Measurements from ENCODE around the gene DCLK1. TPM values are rescaled to one million over a fixed set of nuclear protein-coding genes. Genes with fewer than 3 reads are reported as not detected.

Gene DCLK1
- total RNA-seq, 1 experiment from 2014 or later, result 36.2 TPM

- no peak overlapping the region for H4K91ac ChIP-seq (ENCODE audit: insufficient read length, low read depth, low read length)
Measured at GRCh38 chr13:35732565-35732964, 398.6 kb downstream of the DCLK1 start.

More at GRCh38 chr13:35732565-35732964, 398.6 kb downstream of the DCLK1 start:
- no peak overlapping the region for H3K23ac ChIP-seq (ENCODE audit: insufficient read length, low read depth, low read length)
- no peak overlapping the region for H3K4me3 Mint-ChIP-seq
- no peak overlapping the region for H2AFZ ChIP-seq (ENCODE audit: low read length)
- no peaks in the 10 kb centered on the region for H3K36me3 Mint-ChIP-seq (ENCODE audit: insufficient read depth in 1 of 3, low read depth in 3 of 3)
- H3K9ac ChIP-seq (ENCODE audit: extremely low read depth, insufficient read length, low read length), result no peak overlapping the region
- H3K56ac ChIP-seq (ENCODE audit: insufficient read length, low read depth, low read length), result no peak overlapping the region
- H3K4me1 Mint-ChIP-seq, result peaks cover 3% of the 10 kb centered on the region in 2 experiments; a peak in 3 of 4 replicates
- no peak overlapping the region for H2BK15ac ChIP-seq (ENCODE audit: low read depth, low read length)
- H3K27me3 ChIP-seq (ENCODE audit: insufficient read depth, low read length), result no peaks in the 10 kb centered on the region
- H3K23me2 ChIP-seq (ENCODE audit: insufficient read length, low read depth, low read length, poor library complexity, severe bottlenecking), result no peaks in the 10 kb centered on the region
- H2AK5ac ChIP-seq (ENCODE audit: insufficient read length, low read length), result no peak overlapping the region
- TF ChIP-seq, protein P1, sequence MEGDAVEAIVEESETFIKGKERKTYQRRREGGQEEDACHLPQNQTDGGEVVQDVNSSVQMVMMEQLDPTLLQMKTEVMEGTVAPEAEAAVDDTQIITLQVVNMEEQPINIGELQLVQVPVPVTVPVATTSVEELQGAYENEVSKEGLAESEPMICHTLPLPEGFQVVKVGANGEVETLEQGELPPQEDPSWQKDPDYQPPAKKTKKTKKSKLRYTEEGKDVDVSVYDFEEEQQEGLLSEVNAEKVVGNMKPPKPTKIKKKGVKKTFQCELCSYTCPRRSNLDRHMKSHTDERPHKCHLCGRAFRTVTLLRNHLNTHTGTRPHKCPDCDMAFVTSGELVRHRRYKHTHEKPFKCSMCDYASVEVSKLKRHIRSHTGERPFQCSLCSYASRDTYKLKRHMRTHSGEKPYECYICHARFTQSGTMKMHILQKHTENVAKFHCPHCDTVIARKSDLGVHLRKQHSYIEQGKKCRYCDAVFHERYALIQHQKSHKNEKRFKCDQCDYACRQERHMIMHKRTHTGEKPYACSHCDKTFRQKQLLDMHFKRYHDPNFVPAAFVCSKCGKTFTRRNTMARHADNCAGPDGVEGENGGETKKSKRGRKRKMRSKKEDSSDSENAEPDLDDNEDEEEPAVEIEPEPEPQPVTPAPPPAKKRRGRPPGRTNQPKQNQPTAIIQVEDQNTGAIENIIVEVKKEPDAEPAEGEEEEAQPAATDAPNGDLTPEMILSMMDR (conservative IDR thresholded peaks at IDR 0.05), result no peak
- H2BK12ac ChIP-seq (ENCODE audit: insufficient read length, low read depth, low read length), result no peak overlapping the region
- H2BK5ac ChIP-seq (ENCODE audit: insufficient read length, low read length), result no peak overlapping the region
- no peak for DNase-seq
- H3T11ph ChIP-seq (ENCODE audit: low read length), result no peak overlapping the region
- no peak overlapping the region for H3K18ac ChIP-seq (ENCODE audit: insufficient read length, low read depth, low read length)
- no peak overlapping the region for H3K4ac ChIP-seq (ENCODE audit: low read depth, low read length)
- H4K5ac ChIP-seq (ENCODE audit: insufficient read length, low read depth, low read length), result no peak overlapping the region
- no peaks in the 10 kb centered on the region for H3K79me1 ChIP-seq (ENCODE audit: insufficient read depth, low read depth, low read length, poor library complexity, severe bottlenecking)
- H4K8ac ChIP-seq (replicated peaks; ENCODE audit: insufficient read length, low read depth, low read length), result no peak overlapping the region
- no peak overlapping the region for H3K27ac ChIP-seq (ENCODE audit: insufficient read length, low read depth, low read length)
- no peak overlapping the region for H3K4me2 ChIP-seq (ENCODE audit: insufficient read depth, insufficient read length, low read length)
- H3K9me3 ChIP-seq (ENCODE audit: control insufficient read depth, low read depth, low read length), result no peaks in the 10 kb centered on the region
- H3K4me1 ChIP-seq (ENCODE audit: insufficient read depth, low read length), result no peaks in the 10 kb centered on the region
- no peaks in the 10 kb centered on the region for H3K9me3 Mint-ChIP-seq
- WGBS (ENCODE audit: extremely low coverage, insufficient read length, low lambda C conversion rate), result no CpG with 5 or more reads among the region's 4 CpGs
- H3K79me2 ChIP-seq (ENCODE audit: insufficient read depth, low read length), result no peaks in the 10 kb centered on the region
- H3K27ac Mint-ChIP-seq, result no peak overlapping the region
- H2BK20ac ChIP-seq (ENCODE audit: low read depth, low read length, poor library complexity, severe bottlenecking), result no peak overlapping the region
- no peak overlapping the region for H2BK120ac ChIP-seq (ENCODE audit: low read depth, low read length, poor library complexity, severe bottlenecking)
- H4K20me1 ChIP-seq (ENCODE audit: control insufficient read depth, insufficient read depth, insufficient read length), result no peaks in the 10 kb centered on the region
- H3K14ac ChIP-seq (ENCODE audit: insufficient read depth, low read length), result no peak overlapping the region
- H3K27me3 Mint-ChIP-seq (ENCODE audit: low read depth), result no peaks in the 10 kb centered on the region
